ENCODE results near the gene PADI1.

The PADI1 gene

GRCh38 chr1:17197696-17198095 is 7.2 kb upstream of the PADI1 start:
- TF ChIP-seq POLR2A (IDR thresholded peaks at IDR 0.05; ENCODE audit: low read length), result no peak
- TF ChIP-seq GATA1 (IDR thresholded peaks at IDR 0.05; ENCODE audit: low read depth, low read length), result no peak
- no peak for DNase-seq

DNA sequence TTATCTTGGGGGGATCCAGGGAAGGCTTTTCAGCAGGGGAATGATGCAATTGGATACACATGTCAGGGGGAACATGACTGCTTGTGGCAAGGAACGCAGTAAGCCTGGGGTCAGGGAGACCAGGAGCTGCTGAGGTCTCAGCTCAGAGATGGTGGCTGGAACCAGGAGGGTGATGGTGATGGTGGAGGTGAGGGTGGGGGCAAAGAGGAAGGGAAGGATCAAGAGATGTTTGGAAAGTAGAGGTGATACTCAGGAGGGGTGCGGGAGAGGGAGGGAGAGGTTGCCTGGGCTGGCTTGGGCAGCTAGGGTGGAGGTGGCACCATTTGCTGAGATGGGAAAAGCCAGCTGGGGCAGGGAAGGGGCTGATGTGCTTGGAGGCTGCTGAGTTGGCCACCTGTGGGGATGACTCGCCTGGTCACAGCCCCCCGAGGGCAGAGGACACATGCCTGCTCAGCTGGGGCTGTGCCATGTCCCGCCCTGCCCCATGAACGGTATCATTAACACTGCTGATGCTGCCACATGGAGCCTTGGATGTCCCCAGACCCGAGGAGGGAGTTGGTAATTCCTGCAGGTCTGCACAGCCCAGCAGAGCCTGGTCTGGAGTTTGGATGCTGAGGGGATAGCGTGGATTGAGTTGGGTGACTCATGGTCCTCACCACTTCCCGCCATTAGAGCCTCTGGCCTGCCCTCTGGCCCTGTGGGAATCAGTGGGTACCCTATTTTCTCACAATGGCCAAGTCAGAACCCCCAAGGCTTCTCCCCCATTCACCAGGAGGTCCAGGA is 6.3 kb upstream of the PADI1 start:
- DNase-seq, result no peak
- TF ChIP-seq POLR2A (IDR thresholded peaks at IDR 0.05; ENCODE audit: low read length), result no peak
- TF ChIP-seq GATA1 (IDR thresholded peaks at IDR 0.05; ENCODE audit: low read depth, low read length), result no peak

DNA sequence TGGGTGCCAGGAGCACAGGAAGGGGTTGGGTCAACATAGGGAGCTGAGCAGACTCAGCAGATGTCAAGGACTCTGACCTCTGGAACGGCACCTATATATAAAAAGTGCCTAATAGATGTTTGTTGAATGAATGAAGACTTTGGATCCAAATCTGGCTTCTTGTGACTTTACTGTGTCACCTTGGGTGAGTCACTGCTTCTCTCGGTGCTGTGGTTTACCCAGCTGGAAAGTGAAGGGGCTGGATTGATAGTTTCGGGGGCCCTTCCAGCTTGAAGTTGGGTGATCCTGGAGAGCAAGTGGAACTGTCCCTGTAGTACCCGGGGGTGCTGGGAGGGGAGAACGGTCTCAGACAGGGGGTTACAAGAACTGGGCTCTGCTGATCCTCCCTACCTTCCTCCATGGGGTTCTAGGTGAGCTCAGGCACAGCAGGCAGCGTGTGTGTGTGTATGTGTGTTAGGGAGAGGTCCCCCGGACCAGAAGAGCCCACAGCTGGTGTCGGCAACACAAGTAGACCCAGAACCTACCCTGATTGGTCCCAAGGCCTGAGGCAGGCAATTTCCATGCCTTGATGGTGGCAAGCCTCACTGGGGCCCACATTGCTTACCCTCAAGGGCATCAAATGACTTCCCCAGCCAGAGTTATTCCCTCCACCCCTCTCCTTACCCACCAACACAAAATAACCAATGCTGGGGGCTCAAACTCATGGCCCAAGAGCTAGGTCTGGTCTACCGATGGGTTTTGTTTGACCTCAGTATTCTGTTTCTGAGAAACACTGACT is 5.5 kb upstream of the PADI1 start:
- DNase-seq, result no peak
- TF ChIP-seq POLR2A (IDR thresholded peaks at IDR 0.05; ENCODE audit: low read length), result no peak

GRCh38 chr1:17200246-17200645 is 4.7 kb upstream of the PADI1 start:
- no peak for DNase-seq
- TF ChIP-seq POLR2A (IDR thresholded peaks at IDR 0.05; ENCODE audit: low read length) (no peak), GATA1 (IDR thresholded peaks at IDR 0.05; ENCODE audit: low read depth, low read length) (no peak)

DNA sequence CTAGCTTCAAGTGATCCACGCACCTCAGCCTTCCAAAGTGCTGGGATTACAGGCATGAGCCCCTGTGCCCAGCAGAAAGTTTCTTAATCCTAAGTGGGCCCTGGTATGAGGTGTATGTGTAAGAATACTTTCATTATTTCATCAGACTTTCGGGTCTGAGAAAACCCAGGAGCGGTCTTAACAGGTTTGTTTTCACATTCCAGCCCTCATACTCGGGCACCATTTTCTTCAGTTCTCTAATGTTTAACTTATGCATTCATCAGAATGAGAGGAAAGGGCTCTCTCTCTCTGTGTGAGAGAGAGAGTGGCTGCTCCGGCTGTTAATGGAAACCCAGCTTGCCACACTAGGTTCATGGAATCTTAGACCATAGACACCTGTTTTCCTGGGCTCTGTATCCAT is 4.2 kb upstream of the PADI1 start:
- TF ChIP-seq POLR2A (IDR thresholded peaks at IDR 0.05; ENCODE audit: low read length) (no peak), GATA1 (IDR thresholded peaks at IDR 0.05; ENCODE audit: low read depth, low read length) (no peak)
- DNase-seq, result no peak

DNA sequence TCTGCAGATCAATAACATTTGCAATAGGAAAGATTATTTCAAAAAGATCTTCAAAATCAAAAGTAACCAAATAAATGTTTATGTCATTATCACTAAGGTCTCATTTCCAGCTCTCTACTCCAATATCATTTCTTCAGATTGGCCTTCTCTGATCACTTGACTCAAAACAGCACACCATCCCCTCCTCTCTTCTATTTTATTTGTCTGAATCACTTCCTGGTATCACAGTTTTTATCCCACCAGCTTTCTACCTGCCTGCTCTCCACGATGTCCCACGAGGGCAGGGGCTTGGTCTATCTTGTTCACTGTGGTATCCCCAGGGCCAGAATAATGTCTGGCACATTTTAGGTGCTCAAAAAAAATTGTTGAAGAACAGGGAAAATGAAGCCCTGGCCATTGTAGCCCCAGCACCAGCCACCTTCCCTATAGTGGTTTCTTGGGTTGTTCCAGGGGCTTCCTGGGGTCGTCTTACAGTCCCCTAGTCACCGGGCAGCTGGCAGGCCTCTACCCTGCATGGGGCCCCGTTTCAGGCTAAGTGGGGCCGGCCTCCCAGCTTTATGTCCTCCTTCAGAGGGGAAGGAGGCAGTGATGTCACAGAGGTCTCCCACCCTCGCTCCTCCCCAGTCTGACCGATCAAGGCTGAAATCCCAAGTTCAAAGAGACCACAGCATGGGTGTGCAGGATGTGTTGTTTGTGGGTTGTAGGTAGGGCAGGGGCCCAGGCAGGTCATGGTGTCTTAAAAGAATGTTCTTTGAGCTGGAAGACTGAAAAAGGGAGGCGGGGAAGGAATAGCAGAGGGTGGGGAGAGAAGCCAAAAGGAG is 3.5 kb upstream of the PADI1 start:
- DNase-seq, result no peak
- TF ChIP-seq GATA1 (IDR thresholded peaks at IDR 0.05; ENCODE audit: low read depth, low read length) (no peak), POLR2A (IDR thresholded peaks at IDR 0.05; ENCODE audit: low read length) (no peak)

DNA sequence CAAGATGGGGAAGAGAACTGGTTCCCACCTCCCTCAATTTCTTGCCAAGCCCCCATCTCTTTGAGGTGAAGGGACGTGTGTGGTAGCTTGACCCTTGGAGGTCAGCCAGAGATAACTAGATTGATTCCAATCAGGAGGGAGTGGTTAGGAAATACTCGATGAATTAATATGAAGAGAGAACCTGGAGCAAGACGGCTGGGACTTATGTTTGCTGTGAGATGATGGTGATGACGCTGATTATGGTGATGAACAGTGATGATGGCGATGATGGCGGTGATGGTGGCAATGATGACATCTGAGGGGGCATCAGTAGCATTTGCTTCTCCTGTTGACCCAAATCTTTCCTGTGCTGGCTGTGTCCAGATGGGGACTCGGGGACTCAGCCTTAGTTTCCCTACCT is 724 bp downstream of the PADI1 start:
- TF ChIP-seq POLR2A (IDR thresholded peaks at IDR 0.05; ENCODE audit: low read length), result no peak
- TF ChIP-seq GATA1 (IDR thresholded peaks at IDR 0.05; ENCODE audit: low read depth, low read length), result no peak
- no peak for DNase-seq

- TF ChIP-seq GATA1 (IDR thresholded peaks at IDR 0.05; ENCODE audit: low read depth, low read length) (no peak), POLR2A (IDR thresholded peaks at IDR 0.05; ENCODE audit: low read length) (no peak)
- no peak for DNase-seq
Observed at GRCh38 chr1:17206196-17206595, 1.3 kb downstream of the PADI1 start.

GRCh38 chr1:17207046-17207445 is 2.1 kb downstream of the PADI1 start:
- DNase-seq, result no peak
- TF ChIP-seq GATA1 (IDR thresholded peaks at IDR 0.05; ENCODE audit: low read depth, low read length), result no peak
- no peak for TF ChIP-seq POLR2A (IDR thresholded peaks at IDR 0.05; ENCODE audit: low read length)

DNA sequence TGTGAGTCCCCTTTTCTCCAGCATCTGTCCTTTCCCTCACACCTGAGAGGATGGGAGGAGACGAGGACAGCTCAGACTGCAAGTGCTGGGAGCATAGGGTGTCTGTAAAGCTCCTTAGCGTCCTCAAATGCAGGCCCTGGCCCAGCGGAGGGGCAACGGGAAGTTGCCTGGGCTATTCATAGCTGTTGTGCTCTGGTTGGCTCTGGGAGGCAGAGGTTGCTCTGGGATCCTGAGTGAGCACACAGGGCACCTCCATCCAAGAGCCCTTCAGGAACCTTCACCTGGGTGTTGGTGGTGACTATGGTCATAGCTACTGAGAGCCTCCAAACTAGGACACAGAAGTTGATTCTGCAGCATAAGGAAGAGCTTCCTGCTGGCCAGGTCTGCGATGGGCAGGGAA is 2.6 kb downstream of the PADI1 start:
- DNase-seq, result no peak
- no peak for TF ChIP-seq POLR2A (IDR thresholded peaks at IDR 0.05; ENCODE audit: low read length)
- no peak for TF ChIP-seq GATA1 (IDR thresholded peaks at IDR 0.05; ENCODE audit: low read depth, low read length)

DNA sequence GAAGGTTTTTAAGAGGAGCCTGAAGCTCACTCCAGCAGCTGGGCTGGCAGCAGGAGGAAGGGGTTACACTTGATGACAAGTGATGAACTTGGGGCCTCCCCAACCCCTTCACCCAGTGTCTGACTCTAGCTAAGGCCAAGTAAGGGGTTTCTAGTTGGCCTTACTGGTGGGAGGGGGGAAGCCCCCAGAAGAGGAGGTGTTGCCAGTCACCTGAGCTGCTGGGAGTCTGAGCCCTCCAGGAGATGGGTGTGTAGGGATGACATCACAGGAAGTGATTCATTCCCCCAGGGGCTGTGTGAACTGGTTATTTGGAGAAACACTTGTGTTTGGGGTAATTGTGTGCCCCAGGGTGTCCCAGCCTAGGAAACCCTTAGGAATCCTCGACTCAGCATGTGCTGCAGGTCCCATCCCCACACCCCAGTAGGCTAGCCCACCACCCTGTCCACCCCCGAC is 3.1 kb downstream of the PADI1 start:
- DNase-seq, result peak in 1 of 2 experiments; percentile 12
- TF ChIP-seq POLR2A (IDR thresholded peaks at IDR 0.05; ENCODE audit: low read length), result no peak
- no peak for TF ChIP-seq GATA1 (IDR thresholded peaks at IDR 0.05; ENCODE audit: low read depth, low read length)

- TF ChIP-seq GATA1 (IDR thresholded peaks at IDR 0.05; ENCODE audit: low read depth, low read length) (no peak), POLR2A (IDR thresholded peaks at IDR 0.05; ENCODE audit: low read length) (no peak)
- no peak for DNase-seq
Observed at GRCh38 chr1:17208546-17208945, 3.6 kb downstream of the PADI1 start.

DNA sequence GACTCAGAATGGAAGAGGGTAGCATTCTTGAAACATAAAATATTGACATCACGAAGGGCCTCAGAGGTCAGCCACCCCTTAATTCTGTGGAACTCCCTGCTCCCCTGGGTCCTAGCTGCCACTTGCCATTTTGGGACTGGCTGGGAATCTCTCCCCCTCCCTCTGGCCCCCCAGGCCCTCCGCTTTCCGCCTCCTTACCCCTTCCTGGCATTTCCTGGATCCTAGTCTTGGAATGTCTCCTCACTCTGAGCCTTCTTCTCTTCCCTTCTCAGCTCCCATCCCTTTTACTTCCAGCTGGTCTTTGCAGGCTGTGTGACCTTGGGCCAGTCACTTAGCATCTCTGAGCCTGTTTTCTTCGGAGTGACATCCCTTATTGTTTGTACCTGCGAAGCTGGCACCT is 4.5 kb downstream of the PADI1 start:
- no peak for DNase-seq
- TF ChIP-seq POLR2A (IDR thresholded peaks at IDR 0.05; ENCODE audit: low read length), result no peak
- TF ChIP-seq GATA1 (IDR thresholded peaks at IDR 0.05; ENCODE audit: low read depth, low read length), result no peak

GRCh38 chr1:17210176-17210575 is 5.2 kb downstream of the PADI1 start:
- no peak for TF ChIP-seq GATA1 (IDR thresholded peaks at IDR 0.05; ENCODE audit: low read depth, low read length)
- TF ChIP-seq POLR2A (IDR thresholded peaks at IDR 0.05; ENCODE audit: low read length), result no peak

More at GRCh38 chr1:17210176-17210575, 5.2 kb downstream of the PADI1 start:
- DNase-seq, result no peak

All from erythroblast (primary cell).